Measurements from ENCODE around the gene MB. TPM values are rescaled to one million over a fixed set of nuclear protein-coding genes. Genes with fewer than 3 reads are reported as not detected.

MB gene
- total RNA-seq, 4 donors from 2014 or later, result 1.0 to 12.9 (median 2.5) TPM; not detected in 1

- H3K4me3 ChIP-seq, result no peak overlapping the region
- H3K27me3 ChIP-seq, result no peaks in the 10 kb centered on the region
- H3K9me3 ChIP-seq, result no peaks in the 10 kb centered on the region
- no peak overlapping the region for H3K27ac ChIP-seq
- peaks cover 0 to 58% (median 16%) of the 10 kb centered on the region in 3 donors for H3K4me1 ChIP-seq
- WGBS, 2 donors (ENCODE audit: low coverage in 1 of 2), result 39 to 60% methylated on average over 3 to 6 of the region's 23 CpGs
- TF ChIP-seq, protein P1, sequence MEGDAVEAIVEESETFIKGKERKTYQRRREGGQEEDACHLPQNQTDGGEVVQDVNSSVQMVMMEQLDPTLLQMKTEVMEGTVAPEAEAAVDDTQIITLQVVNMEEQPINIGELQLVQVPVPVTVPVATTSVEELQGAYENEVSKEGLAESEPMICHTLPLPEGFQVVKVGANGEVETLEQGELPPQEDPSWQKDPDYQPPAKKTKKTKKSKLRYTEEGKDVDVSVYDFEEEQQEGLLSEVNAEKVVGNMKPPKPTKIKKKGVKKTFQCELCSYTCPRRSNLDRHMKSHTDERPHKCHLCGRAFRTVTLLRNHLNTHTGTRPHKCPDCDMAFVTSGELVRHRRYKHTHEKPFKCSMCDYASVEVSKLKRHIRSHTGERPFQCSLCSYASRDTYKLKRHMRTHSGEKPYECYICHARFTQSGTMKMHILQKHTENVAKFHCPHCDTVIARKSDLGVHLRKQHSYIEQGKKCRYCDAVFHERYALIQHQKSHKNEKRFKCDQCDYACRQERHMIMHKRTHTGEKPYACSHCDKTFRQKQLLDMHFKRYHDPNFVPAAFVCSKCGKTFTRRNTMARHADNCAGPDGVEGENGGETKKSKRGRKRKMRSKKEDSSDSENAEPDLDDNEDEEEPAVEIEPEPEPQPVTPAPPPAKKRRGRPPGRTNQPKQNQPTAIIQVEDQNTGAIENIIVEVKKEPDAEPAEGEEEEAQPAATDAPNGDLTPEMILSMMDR (IDR thresholded peaks at IDR 0.05), result no peak
- TF ChIP-seq EP300 (IDR thresholded peaks at IDR 0.05) (no peak), POLR2A (IDR thresholded peaks at IDR 0.05) (no peak), POLR2AphosphoS5 (IDR thresholded peaks at IDR 0.05) (no peak)
- no peaks in the 10 kb centered on the region for H3K36me3 ChIP-seq
- no peak for ATAC-seq
Measured at GRCh38 chr22:35567351-35568141, 49.6 kb downstream of the MB start.

DNA sequence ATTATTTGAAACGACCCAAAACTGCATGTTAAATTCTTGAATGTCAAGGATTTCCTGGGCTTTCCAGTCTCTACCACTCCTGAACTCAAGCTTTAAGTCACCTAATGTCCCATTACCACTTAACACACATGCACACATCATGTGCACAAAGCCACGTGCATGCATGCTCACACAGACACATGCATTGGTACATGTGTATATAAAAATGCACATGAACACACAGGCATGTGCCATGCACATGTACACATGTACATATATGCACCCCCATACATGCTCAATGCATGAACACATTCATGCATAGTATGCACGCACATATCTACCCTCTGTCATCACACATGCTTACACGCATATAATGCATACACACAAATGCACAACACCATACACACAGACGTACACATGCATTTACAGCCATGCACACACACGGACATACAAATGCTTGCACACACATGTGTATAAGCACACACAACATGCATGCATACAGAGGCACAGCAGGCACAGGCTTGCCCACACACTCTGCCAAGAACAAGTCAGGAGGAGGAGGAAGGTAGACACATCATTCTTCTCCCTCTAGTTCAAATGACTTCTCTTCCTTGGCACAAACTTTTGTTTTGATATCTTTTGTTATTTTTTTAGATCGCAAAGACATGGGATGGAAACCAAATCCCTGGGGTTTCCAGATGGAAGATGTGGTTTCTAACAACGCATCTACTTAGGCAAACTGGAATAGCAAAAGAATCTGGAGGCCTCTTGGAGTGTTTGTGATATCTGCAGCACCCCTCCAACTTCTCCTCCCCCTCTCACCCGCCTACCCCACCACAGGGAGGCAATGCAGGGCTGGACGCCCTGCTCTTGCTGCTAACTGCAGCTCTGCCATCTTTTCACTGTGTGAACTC, 51.9 kb downstream of the MB start:
- no peaks in the 10 kb centered on the region for H3K9me3 ChIP-seq
- H3K27ac ChIP-seq, result peak overlapping the region in 3 of 4 donors; percentile 16 to 24 (median 20)
- TF ChIP-seq POLR2A (IDR thresholded peaks at IDR 0.05), result no peak
- H3K36me3 ChIP-seq, result no peaks in the 10 kb centered on the region
- peaks cover 0 to 58% (median 16%) of the 10 kb centered on the region in 3 donors for H3K4me1 ChIP-seq
- H3K27me3 ChIP-seq, result no peaks in the 10 kb centered on the region
- 47 to 49% methylated on average over 7 to 8 of the region's 10 CpGs for WGBS, 2 donors (ENCODE audit: low coverage in 1 of 2)
- ATAC-seq, result no peak
- H3K4me3 ChIP-seq, result no peak overlapping the region

DNA sequence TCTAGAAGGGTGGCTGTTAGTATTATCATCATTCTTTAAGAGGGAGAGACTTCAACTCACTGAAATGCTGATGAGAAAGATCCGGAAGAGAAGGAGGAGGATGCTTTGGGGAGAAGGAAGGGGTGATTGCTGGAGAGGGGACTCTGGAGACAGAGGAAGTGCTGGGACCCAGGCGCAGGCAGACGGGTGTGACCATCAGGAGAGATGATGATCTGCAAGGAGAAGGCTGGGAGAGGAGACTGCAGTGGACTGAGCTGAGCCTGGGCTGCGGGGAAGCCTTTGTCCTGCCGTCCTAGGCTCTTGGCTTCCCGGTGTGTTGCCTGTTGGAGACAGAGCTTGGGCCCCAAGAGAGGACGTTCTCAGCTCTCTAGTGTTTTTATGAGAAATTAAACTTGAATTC, 53.9 kb downstream of the MB start:
- TF ChIP-seq POLR2AphosphoS5 (IDR thresholded peaks at IDR 0.05), result no peak
- no peak for TF ChIP-seq EP300 (IDR thresholded peaks at IDR 0.05)
- H3K27me3 ChIP-seq, result no peaks in the 10 kb centered on the region
- H3K9me3 ChIP-seq, result no peaks in the 10 kb centered on the region
- H3K36me3 ChIP-seq, result no peaks in the 10 kb centered on the region
- no peak for ATAC-seq
- 72 to 90% methylated on average over 5 to 6 of the region's 7 CpGs for WGBS, 2 donors (ENCODE audit: low coverage in 1 of 2)
- H3K27ac ChIP-seq, result no peak overlapping the region
- H3K4me3 ChIP-seq, result no peak overlapping the region
- H3K4me1 ChIP-seq, result peaks cover 0 to 39% (median 16%) of the 10 kb centered on the region in 3 donors

- Histone ChIP-seq H3K4me1 (peaks cover 0 to 32% (median 16%) of the 10 kb centered on the region in 3 donors), H3K27ac (no peak overlapping the region), H3K27me3 (no peaks in the 10 kb centered on the region), H3K9me3 (no peaks in the 10 kb centered on the region), H3K36me3 (no peaks in the 10 kb centered on the region), H3K4me3 (no peak overlapping the region)
- TF ChIP-seq POLR2A (IDR thresholded peaks at IDR 0.05) (no peak), POLR2AphosphoS5 (IDR thresholded peaks at IDR 0.05) (no peak), EP300 (IDR thresholded peaks at IDR 0.05) (no peak)
- TF ChIP-seq, protein P1 (IDR thresholded peaks at IDR 0.05), result no peak
- 86 to 90% methylated on average over 7 to 20 of the region's 20 CpGs for WGBS, 2 donors (ENCODE audit: low coverage in 1 of 2)
- ATAC-seq, result no peak
Measured at GRCh38 chr22:35561796-35562526, 55.2 kb downstream of the MB start.

GRCh38 chr22:35560824-35561223, 56.3 kb downstream of the MB start:
- TF ChIP-seq POLR2A (IDR thresholded peaks at IDR 0.05) (no peak), EP300 (IDR thresholded peaks at IDR 0.05) (no peak), POLR2AphosphoS5 (IDR thresholded peaks at IDR 0.05) (no peak)
- TF ChIP-seq, protein P1 (IDR thresholded peaks at IDR 0.05), result no peak
- no peaks in the 10 kb centered on the region for H3K27me3 ChIP-seq
- ATAC-seq, result no peak
- H3K36me3 ChIP-seq, result no peaks in the 10 kb centered on the region
- no peaks in the 10 kb centered on the region for H3K9me3 ChIP-seq
- no peak overlapping the region for H3K27ac ChIP-seq
- no peak overlapping the region for H3K4me3 ChIP-seq
- WGBS, 2 donors (ENCODE audit: low coverage in 1 of 2), result 100% methylated on average over 1 of the region's 1 CpG; no CpG with 5 or more reads in 1 of the 2 donors
- H3K4me1 ChIP-seq, result peaks cover 0 to 27% (median 16%) of the 10 kb centered on the region in 3 donors
